Activated CD8-positive, alpha-beta T cell treated with anti-CD3 and anti-CD28 coated beads for 36 hours (primary cell): ENCODE results near the gene CHAMP1. TPM values are rescaled to one million over a fixed set of nuclear protein-coding genes. Genes with fewer than 3 reads are reported as not detected.

Source experiments
- ATAC-seq: fragments of 200-7000 bp; cut with Tn5 transposase; one replicate; pipeline ENCODE4 v1.10.0; 2021; ENCODE audit warnings: mild to moderate bottlenecking, moderate library complexity
- CTCF ChIA-PET: fragments of 350-600 bp; sonication (Branson Sonifier 250); formaldehyde crosslinking; loops from one replicate; lab custom pipeline; 2021; ENCODE audit warnings: antibody characterized with exemption; lab: Charles Lee
- POLR2A ChIA-PET: fragments of 350-600 bp; sonication (Branson Sonifier 250); formaldehyde crosslinking; loops from one replicate; lab custom pipeline; 2021; ENCODE audit warnings: antibody characterized with exemption; lab: Charles Lee
- DNase-seq: peaks from one replicate; pipeline ENCODE4 v3.0.0-alpha.2; 2020
- H3K27ac Mint-ChIP-seq: one replicate; pipeline ENCODE4 v1.8.0; 2021; ENCODE audit warnings: mild to moderate bottlenecking, mixed read lengths
- H3K27me3 Mint-ChIP-seq: one replicate; pipeline ENCODE4 v1.8.0; 2021; ENCODE audit warnings: mixed read lengths
- H3K36me3 Mint-ChIP-seq: one replicate; pipeline ENCODE4 v1.8.0; 2021; ENCODE audit warnings: low read depth, mixed read lengths
- H3K4me1 Mint-ChIP-seq: one replicate; pipeline ENCODE4 v1.8.0; 2021; ENCODE audit warnings: low read depth, mixed read lengths
- H3K4me3 Mint-ChIP-seq: one replicate; pipeline ENCODE4 v1.8.0; 2021; ENCODE audit warnings: mild to moderate bottlenecking, moderate library complexity, mixed read lengths
- H3K9me3 Mint-ChIP-seq: one replicate; pipeline ENCODE4 v1.8.0; 2021; ENCODE audit warnings: mixed read lengths
- CTCF ChIP-seq: fragments of 200-600 bp; IDR thresholded peaks from one replicate; pipeline ENCODE4 v1.8.0; 2022; ENCODE audit warnings: antibody characterized with exemption, mild to moderate bottlenecking
- intact Hi-C: fragments of 100-400 bp; cut with micrococcal nuclease; formaldehyde crosslinking; loops from one replicate; pipeline ENCODE4 v1.10.0; 2022
- total RNA-seq, 2 experiments: library from RNA; stranded (reverse); gene quantifications; one replicate each; pipeline ENCODE4 v1.2.3, GENCODE V29; 2021

The CHAMP1 gene
- total RNA-seq, 2 experiments from 2014 or later, result 33.9 to 34.7 TPM

DNA sequence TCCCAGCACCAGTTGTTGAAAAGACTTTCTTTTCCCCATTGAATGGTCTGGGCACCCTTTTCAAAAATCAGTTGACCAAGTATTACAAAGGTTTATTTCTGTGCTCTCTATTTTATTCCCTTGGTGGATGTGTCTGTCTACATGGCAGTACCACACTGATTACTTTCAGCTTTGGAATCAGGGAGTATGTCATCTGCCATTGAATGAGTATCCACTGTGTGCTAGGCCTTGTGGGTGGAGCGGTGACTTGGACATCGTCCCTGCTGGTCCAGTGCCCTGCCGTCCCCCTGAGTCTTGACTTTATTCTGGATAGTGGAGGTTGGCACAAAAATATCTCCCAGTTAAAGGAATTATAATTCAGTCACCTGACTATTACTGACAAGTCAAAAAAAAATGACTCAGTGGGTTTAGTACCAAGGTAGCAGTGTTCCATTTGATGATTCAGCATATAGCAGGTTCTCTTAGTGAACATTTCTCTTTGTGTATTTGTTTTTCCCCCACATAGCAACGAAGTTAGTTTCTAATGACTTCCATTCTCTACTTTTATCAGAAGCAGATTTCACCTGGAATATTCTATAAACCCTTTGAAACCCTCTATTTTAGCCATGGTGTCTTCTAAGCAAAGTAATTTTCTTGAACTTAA lies 29.0 kb upstream of the CHAMP1 start:
- no peaks in the 10 kb centered on the region for H3K9me3 Mint-ChIP-seq
- ATAC-seq (no peak), DNase-seq (no peak)
- TF ChIP-seq CTCF, result no peak
- no peaks in the 10 kb centered on the region for H3K27me3 Mint-ChIP-seq
- H3K36me3 Mint-ChIP-seq, result peaks cover 54% of the 10 kb centered on the region
- CTCF ChIA-PET, result interaction anchor here (0.7 to 1.3 kb wide), 2 partner anchors 53 to 56 kb away, joined by 3 read pairs; no protein-coding TSS in a partner anchor
- H3K4me1 Mint-ChIP-seq, result peaks cover 39% of the 10 kb centered on the region
- peak overlapping the region; percentile 57 for H3K27ac Mint-ChIP-seq
- intact Hi-C loops, result no loop called here
- POLR2A ChIA-PET, result interaction anchor here (0.9 kb wide), 1 partner anchor 9 kb away, joined by 5 read pairs; no protein-coding TSS in a partner anchor
- no peak overlapping the region for H3K4me3 Mint-ChIP-seq

DNA sequence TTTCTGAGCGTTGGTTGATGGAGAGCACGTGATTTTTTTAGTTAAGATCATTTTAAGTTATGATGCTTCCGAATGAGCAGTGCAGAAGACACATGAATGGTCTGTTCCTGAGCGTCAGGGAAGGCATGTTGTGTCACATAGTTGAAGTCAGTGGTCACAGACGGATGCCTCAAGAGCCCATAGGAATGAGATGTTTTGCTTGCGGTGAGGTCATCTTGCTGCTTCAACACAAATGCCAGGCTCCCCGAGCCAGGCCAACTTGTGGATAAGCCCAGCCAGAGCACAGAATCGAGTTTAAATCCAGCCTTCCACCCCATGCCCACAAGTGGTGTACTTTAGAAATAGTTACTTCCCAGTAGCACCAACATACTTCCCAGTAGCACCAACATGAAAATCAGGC lies 27.5 kb upstream of the CHAMP1 start:
- no peak overlapping the region for H3K27ac Mint-ChIP-seq
- no peak overlapping the region for H3K4me3 Mint-ChIP-seq
- ChIA-PET CTCF (interaction anchor here (0.7 kb wide), 1 partner anchor 7 kb away, joined by 3 read pairs; no protein-coding TSS in a partner anchor), POLR2A (no interaction called here)
- peaks cover 53% of the 10 kb centered on the region for H3K36me3 Mint-ChIP-seq
- no peak for TF ChIP-seq CTCF
- H3K4me1 Mint-ChIP-seq, result peaks cover 36% of the 10 kb centered on the region
- no peak for ATAC-seq
- H3K27me3 Mint-ChIP-seq, result no peaks in the 10 kb centered on the region
- intact Hi-C loops, result no loop called here
- no peak for DNase-seq
- no peaks in the 10 kb centered on the region for H3K9me3 Mint-ChIP-seq

- ChIA-PET POLR2A (no interaction called here), CTCF (no interaction called here)
- Mint-ChIP-seq H3K27ac (no peak overlapping the region), H3K9me3 (no peaks in the 10 kb centered on the region), H3K4me3 (no peak overlapping the region), H3K27me3 (no peaks in the 10 kb centered on the region), H3K4me1 (peaks cover 31% of the 10 kb centered on the region), H3K36me3 (peaks cover 57% of the 10 kb centered on the region)
- intact Hi-C loops, result no loop called here
- no peak for TF ChIP-seq CTCF
- DNase-seq (no peak), ATAC-seq (no peak)
Measured at GRCh38 chr13:114288157-114288591, 26.1 kb upstream of the CHAMP1 start.

GRCh38 chr13:114296448-114296847 lies 17.9 kb upstream of the CHAMP1 start:
- ChIA-PET CTCF (no interaction called here), POLR2A (interaction anchor here (0.6 kb wide), 1 partner anchor 20 kb away, joined by 3 read pairs; no protein-coding TSS in a partner anchor)
- peaks cover 31% of the 10 kb centered on the region for H3K36me3 Mint-ChIP-seq
- H3K27me3 Mint-ChIP-seq, result no peaks in the 10 kb centered on the region
- no peak for TF ChIP-seq CTCF
- no peaks in the 10 kb centered on the region for H3K9me3 Mint-ChIP-seq
- ATAC-seq, result no peak
- DNase-seq, result no peak
- no peak overlapping the region for H3K4me3 Mint-ChIP-seq
- H3K27ac Mint-ChIP-seq, result no peak overlapping the region
- intact Hi-C loops, result no loop called here
- peaks cover 2% of the 10 kb centered on the region for H3K4me1 Mint-ChIP-seq

GRCh38 chr13:114296902-114297301 lies 17.4 kb upstream of the CHAMP1 start:
- POLR2A ChIA-PET, result no interaction called here
- H3K4me1 Mint-ChIP-seq, result peaks cover 2% of the 10 kb centered on the region
- TF ChIP-seq CTCF, result no peak
- CTCF ChIA-PET, result no interaction called here
- no peaks in the 10 kb centered on the region for H3K9me3 Mint-ChIP-seq
- intact Hi-C loops, result no loop called here
- H3K4me3 Mint-ChIP-seq, result no peak overlapping the region
- H3K36me3 Mint-ChIP-seq, result peaks cover 32% of the 10 kb centered on the region
- no peaks in the 10 kb centered on the region for H3K27me3 Mint-ChIP-seq
- no peak overlapping the region for H3K27ac Mint-ChIP-seq
- ATAC-seq (no peak), DNase-seq (no peak)
